Breast epithelium (tissue), 3 donors: ENCODE results near the gene ITGB7.

Experiments used
- POLR2A ChIP-seq: fragments of 450-650 bp; IDR thresholded peaks from one replicate; pipeline ENCODE4 v1.6.1; 2016; ENCODE audit warnings: antibody characterized with exemption, mild to moderate bottlenecking, moderate library complexity
- POLR2AphosphoS5 ChIP-seq, 3 donors: sonication (generic); formaldehyde crosslinking; IDR thresholded peaks; one replicate each; pipeline ENCODE4 v1.6.1; 2017; ENCODE audit warnings: antibody characterized with exemption in 3 of 3
- TF ChIP-seq, protein P1 (sequence below), 3 donors: fragments of 450-650 bp; IDR thresholded peaks; one replicate each; pipeline ENCODE4 v1.5.1; 2016 to 2017; ENCODE audit warnings: antibody characterized with exemption in 3 of 3, mild to moderate bottlenecking in 3 of 3, moderate library complexity in 3 of 3

- TF ChIP-seq, protein P1, sequence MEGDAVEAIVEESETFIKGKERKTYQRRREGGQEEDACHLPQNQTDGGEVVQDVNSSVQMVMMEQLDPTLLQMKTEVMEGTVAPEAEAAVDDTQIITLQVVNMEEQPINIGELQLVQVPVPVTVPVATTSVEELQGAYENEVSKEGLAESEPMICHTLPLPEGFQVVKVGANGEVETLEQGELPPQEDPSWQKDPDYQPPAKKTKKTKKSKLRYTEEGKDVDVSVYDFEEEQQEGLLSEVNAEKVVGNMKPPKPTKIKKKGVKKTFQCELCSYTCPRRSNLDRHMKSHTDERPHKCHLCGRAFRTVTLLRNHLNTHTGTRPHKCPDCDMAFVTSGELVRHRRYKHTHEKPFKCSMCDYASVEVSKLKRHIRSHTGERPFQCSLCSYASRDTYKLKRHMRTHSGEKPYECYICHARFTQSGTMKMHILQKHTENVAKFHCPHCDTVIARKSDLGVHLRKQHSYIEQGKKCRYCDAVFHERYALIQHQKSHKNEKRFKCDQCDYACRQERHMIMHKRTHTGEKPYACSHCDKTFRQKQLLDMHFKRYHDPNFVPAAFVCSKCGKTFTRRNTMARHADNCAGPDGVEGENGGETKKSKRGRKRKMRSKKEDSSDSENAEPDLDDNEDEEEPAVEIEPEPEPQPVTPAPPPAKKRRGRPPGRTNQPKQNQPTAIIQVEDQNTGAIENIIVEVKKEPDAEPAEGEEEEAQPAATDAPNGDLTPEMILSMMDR (IDR thresholded peaks at IDR 0.05) = no peak
- TF ChIP-seq POLR2AphosphoS5 (IDR thresholded peaks at IDR 0.05) (no peak), POLR2A (no peak)
Measured at GRCh38 chr12:53197011-53197640, 9.9 kb downstream of the ITGB7 start.
